ENCODE results near the gene OXGR1. TPM values are rescaled to one million over a fixed set of nuclear protein-coding genes. Genes with fewer than 3 reads are reported as not detected.

OXGR1 gene
- total and polyA plus RNA-seq, 9 of the 15 experiments (the other 6 are each of a cell fraction or from before 2014, with no cell fraction given): 0.03 TPM; not detected in 8

GRCh38 chr13:97004886-97005285 is 10.6 kb upstream of the OXGR1 start:
- H3K79me2 ChIP-seq (ENCODE audit: control insufficient read depth, insufficient read depth, low read length): no peaks in the 10 kb centered on the region
- intact Hi-C loops (cut with micrococcal nuclease) (no loop called here), in situ Hi-C loops (cut with MboI) (loop anchor here (10.0 kb wide), 1 partner anchor 560 kb away; no protein-coding TSS in a partner anchor)
- no peaks in the 10 kb centered on the region for H3K4me1 ChIP-seq (replicated peaks in 1 of 2; ENCODE audit: control insufficient read depth in 2 of 2, insufficient read depth in 2 of 2, low read length in 2 of 2)
- H3K36me3 ChIP-seq (ENCODE audit: control insufficient read depth, insufficient read depth, low read length): no peaks in the 10 kb centered on the region
- FAIRE-seq: no peak
- H3K4me2 ChIP-seq (ENCODE audit: insufficient read depth, low read length): no peak overlapping the region
- ATAC-seq: no peak
- H3K9me1 ChIP-seq (ENCODE audit: control insufficient read depth, insufficient read depth, low read length): no peaks in the 10 kb centered on the region
- ChIA-PET CTCF (ENCODE audit: low intra/inter-chr PET ratio) (no interaction called here), POLR2A (no interaction called here)
- H2AFZ ChIP-seq (ENCODE audit: low read depth, low read length): no peak overlapping the region
- no TSS peak for BruUV-seq (replicated peaks)
- no peak overlapping the region for H3K4me3 ChIP-seq
- no peak overlapping the region for H3K27ac ChIP-seq (ENCODE audit: extremely low read depth, low read depth, low read length)
- no peak for DNase-seq (ENCODE audit: extremely low read depth in 1 of 4, low spot score in 3 of 4)
- H3K9me3 ChIP-seq (replicated peaks; ENCODE audit: control insufficient read depth, insufficient read depth, low read depth, low read length): no peaks in the 10 kb centered on the region
- no peaks in the 10 kb centered on the region for H3K27me3 ChIP-seq (ENCODE audit: control insufficient read depth in 2 of 2, insufficient read depth in 2 of 2, low read length in 2 of 2)
- 0% methylated on average over 2 of the region's 2 CpGs for WGBS (ENCODE audit: insufficient coverage, low coverage, missing lambda C conversion rate)
- TF ChIP-seq ZNF232 (CRISPR knock-in tag; IDR thresholded peaks at IDR 0.05) (no peak), PBX2 (CRISPR knock-in tag; IDR thresholded peaks at IDR 0.05; ENCODE audit: low read depth) (no peak), PBX2 (tag; conservative IDR thresholded peaks at IDR 0.05; ENCODE audit: low read depth) (no peak), YBX1 (IDR thresholded peaks at IDR 0.05) (no peak), PHB (CRISPR knock-in tag; IDR thresholded peaks at IDR 0.05) (no peak), MECOM (CRISPR knock-in tag; IDR thresholded peaks at IDR 0.05) (no peak), NCOA1 (IDR thresholded peaks at IDR 0.05; ENCODE audit: low read depth) (no peak), NCOA2 (IDR thresholded peaks at IDR 0.05; ENCODE audit: partially characterized antibody in 2 of 2) (no peak), ZFPM2 (CRISPR knock-in tag; IDR thresholded peaks at IDR 0.05) (no peak), E2F4 (CRISPR knock-in tag; IDR thresholded peaks at IDR 0.05; ENCODE audit: low read depth) (no peak)
- no peak overlapping the region for H3K9ac ChIP-seq (ENCODE audit: insufficient read depth in 1 of 2, low read depth in 2 of 2, low read length in 2 of 2)
- H4K20me1 ChIP-seq (replicated peaks; ENCODE audit: control insufficient read depth, insufficient read depth, low read length): no peaks in the 10 kb centered on the region

Measured in K562 (cell line).